Naive thymus-derived CD4-positive, alpha-beta T cell (primary cell): ENCODE data around the gene HOXD4. TPM values are rescaled to one million over a fixed set of nuclear protein-coding genes. Genes with fewer than 3 reads are reported as not detected.

Experiments
- ATAC-seq: fragments of 150-1000 bp; cut with Tn5 transposase; 2 replicates; pipeline ENCODE4 v1.10.0; 2021; ENCODE audit warnings: mild to moderate bottlenecking, moderate library complexity
- CTCF ChIA-PET: fragments of 350-600 bp; sonication (Branson Sonifier 250); formaldehyde crosslinking; loops from one replicate; lab custom pipeline; 2021; ENCODE audit warnings: antibody characterized with exemption; lab: Charles Lee
- POLR2A ChIA-PET: fragments of 350-600 bp; sonication (Branson Sonifier 250); formaldehyde crosslinking; loops from one replicate; lab custom pipeline; 2021; ENCODE audit warnings: antibody characterized with exemption, inconsistent platforms; lab: Charles Lee
- DNase-seq, 9 donors: peaks; one replicate each; pipeline versions ENCODE4 v3.0.0 to v3.0.0-alpha.2; 2020 to 2022; ENCODE audit warnings: mixed read lengths in 1 of 9
- H3K27ac ChIP-seq: one replicate; pipeline ENCODE4 v1.7.0; 2013; ENCODE audit warnings: mild to moderate bottlenecking, low read depth, low read length, moderate library complexity
- H3K27me3 ChIP-seq, 2 donors: one replicate each; pipeline ENCODE4 v1.7.0; 2013; ENCODE audit warnings: low read length in 2 of 2, mild to moderate bottlenecking in 2 of 2, moderate library complexity in 2 of 2; ENCODE audit not compliant: control insufficient read depth in 2 of 2, insufficient read depth in 2 of 2
- H3K36me3 ChIP-seq, 3 experiments: 1 replicate in 2 of 3; 2 replicates in 1 of 3; pipeline ENCODE4 v1.7.0; 2013; ENCODE audit warnings: low read length in 3 of 3, mild to moderate bottlenecking in 3 of 3, moderate library complexity in 1 of 3; ENCODE audit not compliant: insufficient read depth in 3 of 3, control insufficient read depth in 2 of 3
- H3K4me1 ChIP-seq, 2 donors: one replicate each; pipeline ENCODE4 v1.7.0; 2013; ENCODE audit warnings: low read length in 2 of 2, mild to moderate bottlenecking in 2 of 2, moderate library complexity in 1 of 2; ENCODE audit not compliant: control insufficient read depth in 2 of 2, insufficient read depth in 2 of 2
- H3K4me3 ChIP-seq: 2 replicates; pipeline ENCODE4 v1.7.0; 2013; ENCODE audit warnings: mild to moderate bottlenecking, low read length
- H3K9me3 ChIP-seq, 3 experiments: 1 replicate in 2 of 3; 2 replicates in 1 of 3; pipeline ENCODE4 v1.7.0; 2013; ENCODE audit warnings: low read length in 3 of 3; ENCODE audit not compliant: control insufficient read depth in 2 of 3
- H3K27ac Mint-ChIP-seq, 9 donors: one replicate each; pipeline ENCODE4 v1.8.0; 2020 to 2022; ENCODE audit warnings: mixed read lengths in 9 of 9, mild to moderate bottlenecking in 8 of 9, moderate library complexity in 5 of 9, inconsistent platforms in 2 of 9
- H3K27me3 Mint-ChIP-seq, 5 donors: one replicate each; pipeline ENCODE4 v1.8.0; 2021 to 2022; ENCODE audit warnings: mixed read lengths in 5 of 5, mild to moderate bottlenecking in 1 of 5
- H3K36me3 Mint-ChIP-seq, 5 donors: one replicate each; pipeline ENCODE4 v1.8.0; 2020 to 2022; ENCODE audit warnings: mixed read lengths in 5 of 5, mild to moderate bottlenecking in 3 of 5, inconsistent platforms in 1 of 5
- H3K4me1 Mint-ChIP-seq, 7 donors: one replicate each; pipeline ENCODE4 v1.8.0; 2020 to 2022; ENCODE audit warnings: mixed read lengths in 7 of 7, mild to moderate bottlenecking in 3 of 7, inconsistent platforms in 1 of 7
- H3K4me3 Mint-ChIP-seq, 10 donors: one replicate each; pipeline ENCODE4 v1.8.0; 2020 to 2022; ENCODE audit warnings: mild to moderate bottlenecking in 10 of 10, mixed read lengths in 10 of 10, moderate library complexity in 6 of 10, inconsistent platforms in 2 of 10
- H3K9me3 Mint-ChIP-seq, 11 donors: one replicate each; pipeline ENCODE4 v1.8.0; 2020 to 2022; ENCODE audit warnings: mixed read lengths in 11 of 11, mild to moderate bottlenecking in 4 of 11, inconsistent platforms in 1 of 11, moderate library complexity in 1 of 11
- intact Hi-C, 2 donors: fragments of 100-400 bp; cut with micrococcal nuclease; formaldehyde crosslinking; loops; one replicate each; pipeline ENCODE4 v1.15.1; 2023
- polyA plus RNA-seq, 2 donors: library from polyadenylated mRNA; unstranded; fragments of 300-500 nt; fragmentation: Illumina TruSeq; gene quantifications; one replicate each; pipeline ENCODE4 v1.2.3, GENCODE V29; 2021
- total RNA-seq, 6 experiments: library from RNA in 5 of 6; stranded (reverse) in 5 of 6; gene quantifications; 1 replicate in 5 of 6; 2 replicates in 1 of 6; pipeline ENCODE4 v1.2.3 and lab custom pipeline; 2021 to 2026

Gene HOXD4
- total and polyA plus RNA-seq, 7 experiments from 2014 or later: not detected

- no peak overlapping the region for H3K27ac ChIP-seq
- POLR2A ChIA-PET: no interaction called here
- peak overlapping the region in 5 of 10 donors; percentile 13 to 60 (median 41) for H3K4me3 Mint-ChIP-seq
- H3K4me3 ChIP-seq: no peak overlapping the region
- H3K4me1 ChIP-seq: peaks cover 0 to 6% of the 10 kb centered on the region in 2 donors
- peaks cover 5 to 27% (median 21%) of the 10 kb centered on the region in 7 donors for H3K4me1 Mint-ChIP-seq
- H3K36me3 Mint-ChIP-seq: peaks cover 0 to 4% (median 0%) of the 10 kb centered on the region in 5 donors
- peaks cover 73 to 91% (median 87%) of the 10 kb centered on the region in 5 donors for H3K27me3 Mint-ChIP-seq
- H3K27me3 ChIP-seq: peaks cover 10 to 60% of the 10 kb centered on the region in 2 donors
- peaks cover 0 to under 1% (median 0%) of the 10 kb centered on the region in 3 experiments for H3K9me3 ChIP-seq
- peaks cover 0 to 17% (median 1%) of the 10 kb centered on the region in 11 donors for H3K9me3 Mint-ChIP-seq
- ATAC-seq (no peak), DNase-seq (no peak)
- CTCF ChIA-PET: no interaction called here
- intact Hi-C loops: no loop called here
- no peak overlapping the region for H3K27ac Mint-ChIP-seq
- no peaks in the 10 kb centered on the region for H3K36me3 ChIP-seq
Measured at GRCh38 chr2:176158855-176159662, 7.7 kb downstream of the HOXD4 start.

DNA sequence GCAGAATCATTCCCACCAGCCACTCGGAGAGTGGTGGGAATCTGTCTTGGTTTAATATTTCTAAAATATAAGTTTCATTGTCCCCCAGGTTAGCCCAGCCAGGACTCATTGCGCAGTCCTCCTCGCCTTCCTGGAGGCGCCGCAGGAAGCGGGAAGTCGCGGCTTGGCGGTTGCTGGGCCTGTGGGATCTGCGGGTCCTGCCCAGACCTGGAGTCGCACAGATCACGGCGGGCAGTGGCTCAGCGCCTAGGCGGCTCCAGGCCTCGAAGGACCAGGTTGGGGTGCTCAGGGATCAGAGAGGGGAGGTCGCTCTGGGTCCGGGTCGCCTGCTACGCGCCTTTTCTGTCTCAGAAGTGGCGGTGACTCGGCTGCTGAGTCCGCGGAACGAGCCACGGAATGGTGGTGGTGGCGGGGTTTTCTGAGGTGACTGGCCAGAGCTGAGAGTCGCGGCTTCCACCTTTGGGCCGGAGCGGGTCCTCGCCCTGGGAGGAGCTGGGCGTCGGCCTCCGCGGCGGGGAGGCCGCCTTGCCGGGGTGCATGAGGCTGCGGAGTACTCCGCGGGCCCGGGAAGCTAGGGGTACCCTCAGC lies 8.4 kb downstream of the HOXD4 start:
- Histone ChIP-seq H3K27ac (no peak overlapping the region), H3K36me3 (no peaks in the 10 kb centered on the region), H3K9me3 (peaks cover 0 to 5% (median 0%) of the 10 kb centered on the region in 3 experiments), H3K27me3 (peaks cover 10 to 60% of the 10 kb centered on the region in 2 donors), H3K4me1 (peaks cover 0 to 6% of the 10 kb centered on the region in 2 donors), H3K4me3 (no peak overlapping the region)
- H3K9me3 Mint-ChIP-seq: peaks cover 0 to 21% (median 5%) of the 10 kb centered on the region in 11 donors
- H3K4me3 Mint-ChIP-seq: peak overlapping the region in 3 of 10 donors; percentile 13 to 48 (median 36)
- ChIA-PET POLR2A (no interaction called here), CTCF (interaction anchor here (0.6 kb wide), 1 partner anchor 216 kb away, joined by 3 read pairs; no protein-coding TSS in a partner anchor)
- H3K27me3 Mint-ChIP-seq: peaks cover 72 to 91% (median 87%) of the 10 kb centered on the region in 5 donors
- intact Hi-C loops: loop anchor here in 1 of 2 donors (5.0 to 10.0 kb wide), 2 partner anchors 47 to 1825 kb away; partner anchors contain the start of gene SP9
- peaks cover 0 to 8% (median 3%) of the 10 kb centered on the region in 5 donors for H3K36me3 Mint-ChIP-seq
- H3K4me1 Mint-ChIP-seq: peaks cover 8 to 31% (median 27%) of the 10 kb centered on the region in 7 donors
- ATAC-seq (no peak), DNase-seq (no peak)
- H3K27ac Mint-ChIP-seq: no peak overlapping the region

DNA sequence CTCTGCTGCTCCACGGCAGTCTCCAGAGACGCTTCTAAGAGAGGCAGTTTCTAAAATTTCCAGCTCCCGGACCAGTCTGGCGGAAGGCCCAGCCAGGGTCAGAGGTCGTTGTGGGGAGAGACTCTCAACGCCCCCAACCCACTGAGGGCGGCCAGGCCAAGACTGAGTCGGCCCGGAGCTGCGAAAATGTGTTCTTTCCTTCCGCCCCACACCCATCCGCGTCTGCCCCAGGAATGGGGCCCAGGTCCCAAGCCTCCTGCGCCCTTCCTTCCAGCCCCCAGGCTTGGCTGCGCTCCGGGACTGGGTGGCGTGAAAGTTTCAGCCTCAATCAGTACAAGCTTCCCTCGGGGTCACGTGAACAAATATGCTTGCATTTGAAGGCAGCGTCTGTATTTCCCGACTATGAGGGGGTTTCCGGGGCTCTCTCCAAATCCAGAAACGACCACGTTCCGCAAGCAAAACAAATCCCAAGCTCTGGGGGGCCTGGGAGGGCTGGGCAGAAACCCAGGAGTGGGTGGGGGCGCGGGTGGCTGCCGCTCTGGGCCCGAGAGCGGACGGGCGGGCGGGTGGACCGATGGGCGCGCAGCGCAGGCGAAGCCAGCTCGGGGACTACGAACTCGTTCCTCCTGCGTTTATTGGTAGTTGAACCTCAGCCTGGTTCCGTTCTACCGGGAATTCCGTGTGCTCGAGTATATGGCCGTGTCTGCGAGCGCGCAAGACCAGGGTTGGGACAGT lies 9.1 kb downstream of the HOXD4 start:
- H3K27ac Mint-ChIP-seq: peak overlapping the region in 1 of 9 donors; percentile 30

GRCh38 chr2:176160986-176161824 lies 9.9 kb downstream of the HOXD4 start:
- Histone ChIP-seq H3K27ac (no peak overlapping the region), H3K36me3 (no peaks in the 10 kb centered on the region), H3K27me3 (peaks cover 10 to 58% of the 10 kb centered on the region in 2 donors), H3K4me3 (no peak overlapping the region), H3K4me1 (peaks cover 0 to 6% of the 10 kb centered on the region in 2 donors), H3K9me3 (peaks cover 0 to 5% (median 0%) of the 10 kb centered on the region in 3 experiments)
- intact Hi-C loops: loop anchor here in 1 of 2 donors (5.0 to 10.0 kb wide), 2 partner anchors 49 to 1826 kb away; partner anchors contain the start of gene SP9
- H3K27me3 Mint-ChIP-seq: peaks cover 68 to 91% (median 88%) of the 10 kb centered on the region in 5 donors
- ATAC-seq (no peak), DNase-seq (no peak)
- ChIA-PET CTCF (interaction anchor here (0.8 kb wide), 1 partner anchor 15 kb away, joined by 3 read pairs; no protein-coding TSS in a partner anchor), POLR2A (no interaction called here)
- peak overlapping the region in 1 of 9 donors; percentile 30 for H3K27ac Mint-ChIP-seq
- H3K4me1 Mint-ChIP-seq: peaks cover 8 to 34% (median 27%) of the 10 kb centered on the region in 7 donors
- H3K36me3 Mint-ChIP-seq: peaks cover 0 to 8% (median 3%) of the 10 kb centered on the region in 5 donors
- H3K9me3 Mint-ChIP-seq: peaks cover 0 to 21% (median 5%) of the 10 kb centered on the region in 11 donors
- peak overlapping the region in 4 of 10 donors; percentile 0 to 46 (median 42) for H3K4me3 Mint-ChIP-seq

More for the DNA sequence above, 9.1 kb downstream of the HOXD4 start:
- CTCF ChIA-PET: interaction anchor here (0.6 kb wide), 1 partner anchor 215 kb away, joined by 3 read pairs; no protein-coding TSS in a partner anchor
- Histone ChIP-seq H3K4me3 (no peak overlapping the region), H3K9me3 (peaks cover 0 to 5% (median 0%) of the 10 kb centered on the region in 3 experiments), H3K27ac (no peak overlapping the region), H3K27me3 (peaks cover 10 to 63% of the 10 kb centered on the region in 2 donors), H3K36me3 (no peaks in the 10 kb centered on the region), H3K4me1 (peaks cover 0 to 6% of the 10 kb centered on the region in 2 donors)
- peaks cover 69 to 91% (median 88%) of the 10 kb centered on the region in 5 donors for H3K27me3 Mint-ChIP-seq
- no peak for DNase-seq
- H3K4me3 Mint-ChIP-seq: peak overlapping the region in 5 of 10 donors; percentile 32 to 46 (median 41)
- H3K9me3 Mint-ChIP-seq: peaks cover 0 to 21% (median 5%) of the 10 kb centered on the region in 11 donors
- intact Hi-C loops: loop anchor here in 1 of 2 donors (5.0 to 10.0 kb wide), 2 partner anchors 48 to 1826 kb away; partner anchors contain the start of gene SP9
- POLR2A ChIA-PET: no interaction called here
- peaks cover 0 to 8% (median 3%) of the 10 kb centered on the region in 5 donors for H3K36me3 Mint-ChIP-seq
- peaks cover 8 to 34% (median 27%) of the 10 kb centered on the region in 7 donors for H3K4me1 Mint-ChIP-seq
- ATAC-seq: no peak

DNA sequence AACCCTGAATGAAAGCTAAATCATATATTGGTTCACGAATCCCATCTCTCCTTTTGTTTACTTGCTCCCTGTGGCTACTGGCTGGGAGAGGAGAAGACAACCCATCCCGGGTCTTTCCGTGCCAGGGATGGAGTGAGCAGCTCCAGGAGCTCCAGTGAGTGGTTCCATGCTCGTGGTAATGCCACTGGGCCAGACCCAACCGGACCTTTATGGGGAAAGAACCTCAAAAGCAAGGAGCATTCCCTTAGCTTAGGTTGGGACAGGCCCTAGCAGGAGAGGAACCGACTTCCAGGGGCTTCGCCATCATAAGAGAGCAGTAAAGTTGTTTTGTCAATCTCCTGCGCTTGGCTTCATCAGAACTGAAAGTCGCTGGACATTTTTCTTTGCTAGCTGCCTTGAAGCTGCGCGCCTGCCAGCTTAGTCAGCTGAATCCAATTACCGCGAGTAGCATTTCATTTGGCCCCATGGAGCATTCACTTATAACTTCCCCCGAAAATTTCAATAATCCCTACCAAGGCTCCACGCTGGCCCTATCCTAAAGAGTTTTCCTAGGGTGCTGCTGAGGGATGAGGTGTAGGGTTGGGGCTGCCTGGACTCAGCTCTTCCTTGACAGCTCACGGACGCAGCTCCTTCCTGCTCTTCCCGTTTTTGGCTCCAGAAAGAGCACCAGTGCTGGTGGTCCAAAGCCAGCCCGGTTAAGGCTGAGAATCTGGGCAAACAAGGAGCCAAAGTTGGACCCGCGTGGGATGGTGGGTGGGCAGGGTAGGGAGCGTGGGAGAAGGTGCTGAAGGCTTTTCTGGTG lies 10.7 kb downstream of the HOXD4 start:
- Histone ChIP-seq H3K36me3 (no peaks in the 10 kb centered on the region), H3K9me3 (peaks cover 0 to 5% (median 0%) of the 10 kb centered on the region in 3 experiments), H3K27me3 (peaks cover 10 to 54% of the 10 kb centered on the region in 2 donors), H3K4me3 (no peak overlapping the region), H3K4me1 (peaks cover 0 to 6% of the 10 kb centered on the region in 2 donors), H3K27ac (no peak overlapping the region)
- ATAC-seq: no peak
- Mint-ChIP-seq H3K4me3 (peak overlapping the region in 3 of 10 donors; percentile 7 to 28 (median 23)), H3K27ac (peak overlapping the region in 1 of 9 donors; percentile 65), H3K9me3 (peaks cover 0 to 25% (median 5%) of the 10 kb centered on the region in 11 donors), H3K4me1 (peaks cover 8 to 32% (median 23%) of the 10 kb centered on the region in 7 donors), H3K36me3 (peaks cover 0 to 8% (median 3%) of the 10 kb centered on the region in 5 donors), H3K27me3 (peaks cover 72 to 92% (median 90%) of the 10 kb centered on the region in 5 donors)
- intact Hi-C loops: loop anchor here in 1 of 2 donors (2.0 to 10.0 kb wide), 3 partner anchors 50 to 1827 kb away; partner anchors contain the start of gene SP9
- ChIA-PET CTCF (interaction anchor here (0.8 kb wide), 1 partner anchor 16 kb away, joined by 3 read pairs; no protein-coding TSS in a partner anchor), POLR2A (no interaction called here)
- DNase-seq: no peak
